ENCODE results near the gene MTTP. TPM values are rescaled to one million over a fixed set of nuclear protein-coding genes. Genes with fewer than 3 reads are reported as not detected.

MTTP gene
- total and polyA plus RNA-seq, 8 donors: 0.21 to 1.2 (median 0.66) TPM

DNA sequence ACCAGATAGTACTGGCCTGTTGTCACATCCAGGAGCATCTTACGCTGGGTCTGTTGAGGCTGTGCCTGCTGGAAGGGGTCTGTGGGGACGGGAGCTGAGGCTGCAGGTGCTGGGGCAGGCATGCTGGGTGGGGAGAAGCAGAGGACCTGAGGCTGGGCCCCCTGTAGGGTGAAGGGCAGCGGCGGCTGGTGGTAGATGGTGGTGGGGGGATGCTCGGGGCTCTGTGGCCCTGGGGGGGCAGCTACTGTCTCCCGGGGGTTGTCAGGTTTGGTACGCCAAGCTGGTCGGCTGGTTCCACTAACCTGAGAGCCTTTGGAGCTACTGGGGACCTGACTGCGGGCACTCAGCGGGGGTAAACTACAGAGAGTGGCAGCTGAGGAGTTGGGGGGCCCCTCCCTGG lies 75.2 kb downstream of the MTTP start:
- TF ChIP-seq, protein P1, sequence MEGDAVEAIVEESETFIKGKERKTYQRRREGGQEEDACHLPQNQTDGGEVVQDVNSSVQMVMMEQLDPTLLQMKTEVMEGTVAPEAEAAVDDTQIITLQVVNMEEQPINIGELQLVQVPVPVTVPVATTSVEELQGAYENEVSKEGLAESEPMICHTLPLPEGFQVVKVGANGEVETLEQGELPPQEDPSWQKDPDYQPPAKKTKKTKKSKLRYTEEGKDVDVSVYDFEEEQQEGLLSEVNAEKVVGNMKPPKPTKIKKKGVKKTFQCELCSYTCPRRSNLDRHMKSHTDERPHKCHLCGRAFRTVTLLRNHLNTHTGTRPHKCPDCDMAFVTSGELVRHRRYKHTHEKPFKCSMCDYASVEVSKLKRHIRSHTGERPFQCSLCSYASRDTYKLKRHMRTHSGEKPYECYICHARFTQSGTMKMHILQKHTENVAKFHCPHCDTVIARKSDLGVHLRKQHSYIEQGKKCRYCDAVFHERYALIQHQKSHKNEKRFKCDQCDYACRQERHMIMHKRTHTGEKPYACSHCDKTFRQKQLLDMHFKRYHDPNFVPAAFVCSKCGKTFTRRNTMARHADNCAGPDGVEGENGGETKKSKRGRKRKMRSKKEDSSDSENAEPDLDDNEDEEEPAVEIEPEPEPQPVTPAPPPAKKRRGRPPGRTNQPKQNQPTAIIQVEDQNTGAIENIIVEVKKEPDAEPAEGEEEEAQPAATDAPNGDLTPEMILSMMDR (IDR thresholded peaks at IDR 0.05): no peak
- Histone ChIP-seq H3K4me1 (no peaks in the 10 kb centered on the region), H3K9me3 (peaks cover 0 to 7% of the 10 kb centered on the region in 2 donors), H3K36me3 (no peaks in the 10 kb centered on the region), H3K27me3 (no peaks in the 10 kb centered on the region), H3K27ac (no peak overlapping the region), H3K4me3 (no peak overlapping the region)
- ATAC-seq (no peak), DNase-seq (peak in 1 of 4 donors; percentile 44)
- intact Hi-C loops (cut with DNase I): no loop called here

DNA sequence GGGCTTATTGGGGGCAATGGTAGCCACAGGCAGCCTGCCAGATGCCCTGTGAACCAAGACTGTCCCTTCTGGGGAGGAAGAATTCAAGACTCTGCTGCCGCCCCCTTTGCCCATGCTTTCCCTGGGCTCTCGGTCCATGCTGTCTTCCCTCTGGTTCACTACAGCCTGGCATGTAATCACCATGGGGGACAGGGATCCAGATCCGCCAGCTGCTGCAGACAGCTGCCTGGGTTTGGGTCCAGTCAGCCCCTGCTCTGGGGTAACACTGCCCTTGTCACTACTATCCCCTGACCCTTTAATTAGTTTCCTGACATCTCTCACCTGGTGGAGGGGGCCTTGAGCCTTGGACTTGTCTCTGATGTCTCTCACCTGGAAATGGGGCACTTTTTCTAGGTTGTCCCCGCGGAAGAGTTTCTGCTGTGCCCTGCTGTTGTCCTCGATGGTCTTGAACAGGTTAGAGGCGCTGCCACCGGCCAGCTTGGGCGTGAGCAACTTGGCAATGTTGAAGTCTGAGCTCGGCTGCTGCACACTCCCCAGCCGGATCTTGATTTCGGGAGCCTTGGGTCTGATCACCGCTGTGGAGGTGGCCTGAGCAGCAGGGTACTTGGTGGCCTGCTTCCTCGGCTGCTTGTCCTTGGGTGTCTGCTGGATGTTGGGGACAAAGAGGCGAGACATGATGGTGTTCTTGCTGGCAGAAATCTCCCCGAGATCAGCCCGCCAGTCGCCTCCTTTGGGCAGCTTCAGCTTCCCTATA lies 76.6 kb downstream of the MTTP start:
- no peak overlapping the region for H3K4me3 ChIP-seq
- H3K36me3 ChIP-seq: no peaks in the 10 kb centered on the region
- H3K4me1 ChIP-seq: no peaks in the 10 kb centered on the region
- TF ChIP-seq, protein P1 (IDR thresholded peaks at IDR 0.05): no peak
- no peak overlapping the region for H3K27ac ChIP-seq
- intact Hi-C loops (cut with DNase I): no loop called here
- peaks cover 0 to 7% of the 10 kb centered on the region in 2 donors for H3K9me3 ChIP-seq
- ATAC-seq (no peak), DNase-seq (peak in 1 of 4 donors; percentile 52)
- H3K27me3 ChIP-seq: no peaks in the 10 kb centered on the region

DNA sequence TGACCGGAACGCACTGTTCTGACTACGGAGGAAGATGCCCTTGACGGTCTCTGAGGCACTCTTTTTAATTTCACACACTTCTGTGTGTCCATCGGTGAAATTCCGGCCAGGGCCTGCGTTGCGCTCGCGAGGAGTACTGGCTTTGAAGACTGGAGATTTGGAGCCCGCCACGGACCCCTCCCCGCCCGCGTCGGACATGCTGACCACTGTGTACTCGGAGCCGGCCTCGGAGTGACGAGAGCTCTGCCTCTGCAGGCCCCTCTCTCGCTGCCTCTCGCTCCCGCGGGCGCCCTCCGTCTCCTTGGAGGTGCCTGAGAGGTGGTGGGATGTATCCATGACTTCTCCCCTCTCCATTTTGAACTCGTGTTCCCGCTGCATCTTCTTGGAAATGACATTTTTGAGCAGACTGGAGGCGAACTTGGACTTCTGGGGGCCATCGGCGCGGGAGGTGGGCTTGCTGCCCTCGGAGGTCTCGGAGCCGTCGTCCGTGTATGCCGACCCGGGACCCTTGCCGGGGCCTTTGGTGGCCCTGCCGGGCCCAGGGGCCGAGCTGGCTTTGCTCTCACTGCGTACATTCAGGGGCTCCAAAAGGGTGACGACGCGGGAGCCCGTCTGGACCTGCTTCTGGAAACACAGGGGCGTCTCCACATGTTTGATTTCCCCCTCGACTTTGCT lies 77.3 kb downstream of the MTTP start:
- DNase-seq: peak in 1 of 4 donors; percentile 78
- Histone ChIP-seq H3K27ac (no peak overlapping the region), H3K4me3 (no peak overlapping the region), H3K4me1 (no peaks in the 10 kb centered on the region), H3K9me3 (peaks cover 0 to 7% of the 10 kb centered on the region in 2 donors), H3K36me3 (no peaks in the 10 kb centered on the region), H3K27me3 (no peaks in the 10 kb centered on the region)
- intact Hi-C loops (cut with DNase I): no loop called here
- TF ChIP-seq, protein P1 (IDR thresholded peaks at IDR 0.05): no peak
- no peak for ATAC-seq

DNA sequence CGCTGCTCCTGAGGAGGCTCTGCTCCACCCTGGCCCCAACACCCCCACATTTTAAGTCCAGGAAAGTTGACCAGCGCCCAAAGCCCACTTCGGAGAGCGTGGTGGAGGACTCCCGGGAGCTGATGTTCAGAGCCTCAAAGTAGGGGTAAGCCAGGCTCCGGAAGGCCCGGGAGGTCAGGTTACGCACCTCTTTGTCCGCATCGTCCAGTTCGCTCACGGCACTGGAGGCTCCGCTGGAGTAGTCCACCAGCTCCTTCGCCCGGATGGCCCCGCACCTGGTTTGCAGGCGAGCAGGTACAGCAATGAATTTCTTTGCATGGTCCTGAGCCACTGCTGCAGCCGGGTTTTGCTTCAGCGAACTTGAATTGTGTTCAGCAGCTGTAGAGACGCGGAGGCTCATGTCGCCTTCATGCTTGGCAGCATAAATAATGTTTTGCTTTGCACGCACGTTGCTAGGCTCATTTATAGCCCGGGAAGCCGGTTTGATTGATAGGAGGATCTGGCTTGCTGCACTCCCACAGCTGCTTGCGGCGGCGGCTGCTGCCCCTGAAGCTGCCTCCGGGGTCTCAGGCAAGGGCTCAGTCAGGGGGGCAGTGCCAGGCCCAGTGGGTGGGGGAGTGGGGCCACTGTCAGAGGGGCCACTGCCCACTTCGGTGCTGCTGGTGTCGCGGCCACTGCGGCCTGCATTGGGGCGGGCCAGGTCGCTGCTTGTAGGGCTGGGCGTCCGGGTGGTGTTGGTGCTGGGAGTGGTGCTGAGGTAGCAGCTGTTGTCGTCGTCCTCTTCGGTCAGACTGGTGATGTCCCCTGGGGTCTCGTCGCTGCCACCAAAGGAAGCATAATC lies 78.2 kb downstream of the MTTP start:
- Histone ChIP-seq H3K27me3 (no peaks in the 10 kb centered on the region), H3K4me1 (no peaks in the 10 kb centered on the region), H3K9me3 (peaks cover 0 to 7% of the 10 kb centered on the region in 2 donors), H3K36me3 (no peaks in the 10 kb centered on the region), H3K27ac (no peak overlapping the region), H3K4me3 (no peak overlapping the region)
- intact Hi-C loops (cut with DNase I): no loop called here
- peak in 1 of 4 donors; percentile 61 for DNase-seq
- ATAC-seq: no peak
- TF ChIP-seq, protein P1 (IDR thresholded peaks at IDR 0.05): no peak

Measured in left lung (tissue), 10 donors.